ENCODE results near the gene DPY19L1.
"Not testable (repeated sequence)": the region's sequence is repeated elsewhere in the genome, so short reads cannot be mapped to it uniquely, and the experiment has no call there.

The DPY19L1 gene

DNA sequence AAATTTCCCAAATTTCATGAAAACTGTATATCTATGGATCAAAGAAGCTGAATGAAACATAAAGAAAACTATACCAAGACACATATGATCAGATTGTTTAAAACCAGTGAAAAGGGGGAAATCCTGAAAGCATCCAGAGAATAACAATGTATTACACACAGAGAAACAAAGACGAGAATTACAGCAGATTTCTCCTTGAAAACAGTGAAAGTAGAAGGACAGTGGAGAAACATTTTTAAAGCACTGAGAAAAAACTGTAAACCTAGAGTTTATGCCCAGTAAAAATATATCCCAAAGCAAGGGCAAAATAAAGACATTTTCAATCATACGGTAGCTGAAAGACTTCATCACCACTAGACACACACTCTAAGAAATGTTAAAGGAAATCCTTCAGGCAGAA lies 121.0 kb downstream of the DPY19L1 start:
- no peak for TF ChIP-seq CSDC2 (CRISPR knock-in tag; IDR thresholded peaks at IDR 0.05)
- no peak for TF ChIP-seq ARNTL (CRISPR knock-in tag; IDR thresholded peaks at IDR 0.05; ENCODE audit: borderline replicate concordance, low read depth)
- TF ChIP-seq, protein P1, sequence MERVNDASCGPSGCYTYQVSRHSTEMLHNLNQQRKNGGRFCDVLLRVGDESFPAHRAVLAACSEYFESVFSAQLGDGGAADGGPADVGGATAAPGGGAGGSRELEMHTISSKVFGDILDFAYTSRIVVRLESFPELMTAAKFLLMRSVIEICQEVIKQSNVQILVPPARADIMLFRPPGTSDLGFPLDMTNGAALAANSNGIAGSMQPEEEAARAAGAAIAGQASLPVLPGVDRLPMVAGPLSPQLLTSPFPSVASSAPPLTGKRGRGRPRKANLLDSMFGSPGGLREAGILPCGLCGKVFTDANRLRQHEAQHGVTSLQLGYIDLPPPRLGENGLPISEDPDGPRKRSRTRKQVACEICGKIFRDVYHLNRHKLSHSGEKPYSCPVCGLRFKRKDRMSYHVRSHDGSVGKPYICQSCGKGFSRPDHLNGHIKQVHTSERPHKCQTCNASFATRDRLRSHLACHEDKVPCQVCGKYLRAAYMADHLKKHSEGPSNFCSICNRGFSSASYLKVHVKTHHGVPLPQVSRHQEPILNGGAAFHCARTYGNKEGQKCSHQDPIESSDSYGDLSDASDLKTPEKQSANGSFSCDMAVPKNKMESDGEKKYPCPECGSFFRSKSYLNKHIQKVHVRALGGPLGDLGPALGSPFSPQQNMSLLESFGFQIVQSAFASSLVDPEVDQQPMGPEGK (CRISPR knock-in tag; IDR thresholded peaks at IDR 0.05; ENCODE audit: borderline replicate concordance), result no peak
- no peak for TF ChIP-seq ZNF8 (CRISPR knock-in tag; IDR thresholded peaks at IDR 0.05)
- no peak for TF ChIP-seq PPARA (CRISPR knock-in tag; IDR thresholded peaks at IDR 0.05; ENCODE audit: borderline replicate concordance)
- no peak for TF ChIP-seq TOX (CRISPR knock-in tag; IDR thresholded peaks at IDR 0.05; ENCODE audit: borderline replicate concordance)
- TF ChIP-seq TCF4 (CRISPR knock-in tag; IDR thresholded peaks at IDR 0.05; ENCODE audit: borderline replicate concordance), result no peak
- TF ChIP-seq, protein P2, sequence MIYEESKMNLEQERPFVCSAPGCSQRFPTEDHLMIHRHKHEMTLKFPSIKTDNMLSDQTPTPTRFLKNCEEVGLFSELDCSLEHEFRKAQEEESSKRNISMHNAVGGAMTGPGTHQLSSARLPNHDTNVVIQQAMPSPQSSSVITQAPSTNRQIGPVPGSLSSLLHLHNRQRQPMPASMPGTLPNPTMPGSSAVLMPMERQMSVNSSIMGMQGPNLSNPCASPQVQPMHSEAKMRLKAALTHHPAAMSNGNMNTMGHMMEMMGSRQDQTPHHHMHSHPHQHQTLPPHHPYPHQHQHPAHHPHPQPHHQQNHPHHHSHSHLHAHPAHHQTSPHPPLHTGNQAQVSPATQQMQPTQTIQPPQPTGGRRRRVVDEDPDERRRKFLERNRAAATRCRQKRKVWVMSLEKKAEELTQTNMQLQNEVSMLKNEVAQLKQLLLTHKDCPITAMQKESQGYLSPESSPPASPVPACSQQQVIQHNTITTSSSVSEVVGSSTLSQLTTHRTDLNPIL (CRISPR knock-in tag; IDR thresholded peaks at IDR 0.05; ENCODE audit: low read depth), result no peak
- no peak for TF ChIP-seq ZC3H10 (CRISPR knock-in tag; IDR thresholded peaks at IDR 0.05)
- TF ChIP-seq BACH2 (CRISPR knock-in tag; IDR thresholded peaks at IDR 0.05; ENCODE audit: borderline replicate concordance), result no peak
- no peak for TF ChIP-seq ESRRG (CRISPR knock-in tag; IDR thresholded peaks at IDR 0.05)
- TF ChIP-seq, protein P3, sequence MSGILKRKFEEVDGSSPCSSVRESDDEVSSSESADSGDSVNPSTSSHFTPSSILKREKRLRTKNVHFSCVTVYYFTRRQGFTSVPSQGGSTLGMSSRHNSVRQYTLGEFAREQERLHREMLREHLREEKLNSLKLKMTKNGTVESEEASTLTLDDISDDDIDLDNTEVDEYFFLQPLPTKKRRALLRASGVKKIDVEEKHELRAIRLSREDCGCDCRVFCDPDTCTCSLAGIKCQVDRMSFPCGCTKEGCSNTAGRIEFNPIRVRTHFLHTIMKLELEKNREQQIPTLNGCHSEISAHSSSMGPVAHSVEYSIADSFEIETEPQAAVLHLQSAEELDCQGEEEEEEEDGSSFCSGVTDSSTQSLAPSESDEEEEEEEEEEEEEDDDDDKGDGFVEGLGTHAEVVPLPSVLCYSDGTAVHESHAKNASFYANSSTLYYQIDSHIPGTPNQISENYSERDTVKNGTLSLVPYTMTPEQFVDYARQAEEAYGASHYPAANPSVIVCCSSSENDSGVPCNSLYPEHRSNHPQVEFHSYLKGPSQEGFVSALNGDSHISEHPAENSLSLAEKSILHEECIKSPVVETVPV (CRISPR knock-in tag; IDR thresholded peaks at IDR 0.05), result no peak
- TF ChIP-seq ZFP30 (CRISPR knock-in tag; IDR thresholded peaks at IDR 0.05), result no peak
- TF ChIP-seq GLIS3 (CRISPR knock-in tag; IDR thresholded peaks at IDR 0.05), result no peak
- TF ChIP-seq OSR1 (CRISPR knock-in tag; IDR thresholded peaks at IDR 0.05), result no peak
- no peak for TF ChIP-seq ZNF565 (CRISPR knock-in tag; conservative IDR thresholded peaks at IDR 0.05; ENCODE audit: low read depth)
- TF ChIP-seq, protein P4, sequence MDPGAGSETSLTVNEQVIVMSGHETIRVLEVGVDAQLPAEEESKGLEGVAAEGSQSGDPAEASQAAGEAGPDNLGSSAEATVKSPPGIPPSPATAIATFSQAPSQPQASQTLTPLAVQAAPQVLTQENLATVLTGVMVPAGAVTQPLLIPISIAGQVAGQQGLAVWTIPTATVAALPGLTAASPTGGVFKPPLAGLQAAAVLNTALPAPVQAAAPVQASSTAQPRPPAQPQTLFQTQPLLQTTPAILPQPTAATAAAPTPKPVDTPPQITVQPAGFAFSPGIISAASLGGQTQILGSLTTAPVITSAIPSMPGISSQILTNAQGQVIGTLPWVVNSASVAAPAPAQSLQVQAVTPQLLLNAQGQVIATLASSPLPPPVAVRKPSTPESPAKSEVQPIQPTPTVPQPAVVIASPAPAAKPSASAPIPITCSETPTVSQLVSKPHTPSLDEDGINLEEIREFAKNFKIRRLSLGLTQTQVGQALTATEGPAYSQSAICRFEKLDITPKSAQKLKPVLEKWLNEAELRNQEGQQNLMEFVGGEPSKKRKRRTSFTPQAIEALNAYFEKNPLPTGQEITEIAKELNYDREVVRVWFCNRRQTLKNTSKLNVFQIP (CRISPR knock-in tag; IDR thresholded peaks at IDR 0.05; ENCODE audit: borderline replicate concordance, low read depth), result no peak
- no peak for ATAC-seq

DNA sequence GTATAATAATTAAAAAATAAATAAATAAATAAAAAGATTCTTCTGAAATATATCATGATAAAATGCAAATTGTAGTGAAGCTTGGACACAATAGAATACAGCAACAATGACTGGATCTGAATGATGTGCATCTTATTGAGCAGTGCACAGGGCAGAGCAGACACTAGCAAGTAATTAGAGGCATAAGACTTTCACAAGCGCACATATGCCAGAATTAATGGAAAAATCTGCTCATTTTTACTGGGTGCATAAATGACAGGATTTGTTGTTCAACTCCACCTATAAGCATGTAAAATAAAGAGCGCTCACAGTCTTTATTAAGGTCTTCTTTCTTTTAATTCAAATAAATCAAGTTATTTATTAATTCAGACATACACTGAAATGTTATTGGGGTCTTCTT lies 125.0 kb downstream of the DPY19L1 start:
- no peak for ATAC-seq
- TF ChIP-seq ZNF8 (CRISPR knock-in tag; IDR thresholded peaks at IDR 0.05) (no peak), OSR1 (CRISPR knock-in tag; IDR thresholded peaks at IDR 0.05) (no peak), CSDC2 (CRISPR knock-in tag; IDR thresholded peaks at IDR 0.05) (no peak), PPARA (CRISPR knock-in tag; IDR thresholded peaks at IDR 0.05; ENCODE audit: borderline replicate concordance) (no peak), ZNF565 (CRISPR knock-in tag; conservative IDR thresholded peaks at IDR 0.05; ENCODE audit: low read depth) (no peak), RARB (CRISPR knock-in tag; IDR thresholded peaks at IDR 0.05) (no peak), TCF4 (CRISPR knock-in tag; IDR thresholded peaks at IDR 0.05; ENCODE audit: borderline replicate concordance) (no peak), ZFP3 (CRISPR knock-in tag; IDR thresholded peaks at IDR 0.05) (no peak), ARNTL (CRISPR knock-in tag; IDR thresholded peaks at IDR 0.05; ENCODE audit: borderline replicate concordance, low read depth) (no peak), GLIS3 (CRISPR knock-in tag; IDR thresholded peaks at IDR 0.05) (no peak), ESRRG (CRISPR knock-in tag; IDR thresholded peaks at IDR 0.05) (no peak), ISL1 (CRISPR knock-in tag; IDR thresholded peaks at IDR 0.05) (no peak), TOX (CRISPR knock-in tag; IDR thresholded peaks at IDR 0.05; ENCODE audit: borderline replicate concordance) (no peak), ZFP30 (CRISPR knock-in tag; IDR thresholded peaks at IDR 0.05) (no peak), SNAI2 (CRISPR knock-in tag; IDR thresholded peaks at IDR 0.05) (no peak)
- TF ChIP-seq, protein P2 (CRISPR knock-in tag; IDR thresholded peaks at IDR 0.05; ENCODE audit: low read depth), result no peak
- TF ChIP-seq, protein P3 (CRISPR knock-in tag; IDR thresholded peaks at IDR 0.05), result no peak
- TF ChIP-seq, protein P1 (CRISPR knock-in tag; IDR thresholded peaks at IDR 0.05; ENCODE audit: borderline replicate concordance), result no peak
- TF ChIP-seq, protein P5, sequence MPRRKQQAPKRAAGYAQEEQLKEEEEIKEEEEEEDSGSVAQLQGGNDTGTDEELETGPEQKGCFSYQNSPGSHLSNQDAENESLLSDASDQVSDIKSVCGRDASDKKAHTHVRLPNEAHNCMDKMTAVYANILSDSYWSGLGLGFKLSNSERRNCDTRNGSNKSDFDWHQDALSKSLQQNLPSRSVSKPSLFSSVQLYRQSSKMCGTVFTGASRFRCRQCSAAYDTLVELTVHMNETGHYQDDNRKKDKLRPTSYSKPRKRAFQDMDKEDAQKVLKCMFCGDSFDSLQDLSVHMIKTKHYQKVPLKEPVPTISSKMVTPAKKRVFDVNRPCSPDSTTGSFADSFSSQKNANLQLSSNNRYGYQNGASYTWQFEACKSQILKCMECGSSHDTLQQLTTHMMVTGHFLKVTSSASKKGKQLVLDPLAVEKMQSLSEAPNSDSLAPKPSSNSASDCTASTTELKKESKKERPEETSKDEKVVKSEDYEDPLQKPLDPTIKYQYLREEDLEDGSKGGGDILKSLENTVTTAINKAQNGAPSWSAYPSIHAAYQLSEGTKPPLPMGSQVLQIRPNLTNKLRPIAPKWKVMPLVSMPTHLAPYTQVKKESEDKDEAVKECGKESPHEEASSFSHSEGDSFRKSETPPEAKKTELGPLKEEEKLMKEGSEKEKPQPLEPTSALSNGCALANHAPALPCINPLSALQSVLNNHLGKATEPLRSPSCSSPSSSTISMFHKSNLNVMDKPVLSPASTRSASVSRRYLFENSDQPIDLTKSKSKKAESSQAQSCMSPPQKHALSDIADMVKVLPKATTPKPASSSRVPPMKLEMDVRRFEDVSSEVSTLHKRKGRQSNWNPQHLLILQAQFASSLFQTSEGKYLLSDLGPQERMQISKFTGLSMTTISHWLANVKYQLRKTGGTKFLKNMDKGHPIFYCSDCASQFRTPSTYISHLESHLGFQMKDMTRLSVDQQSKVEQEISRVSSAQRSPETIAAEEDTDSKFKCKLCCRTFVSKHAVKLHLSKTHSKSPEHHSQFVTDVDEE (CRISPR knock-in tag; IDR thresholded peaks at IDR 0.05), result no peak

DNA sequence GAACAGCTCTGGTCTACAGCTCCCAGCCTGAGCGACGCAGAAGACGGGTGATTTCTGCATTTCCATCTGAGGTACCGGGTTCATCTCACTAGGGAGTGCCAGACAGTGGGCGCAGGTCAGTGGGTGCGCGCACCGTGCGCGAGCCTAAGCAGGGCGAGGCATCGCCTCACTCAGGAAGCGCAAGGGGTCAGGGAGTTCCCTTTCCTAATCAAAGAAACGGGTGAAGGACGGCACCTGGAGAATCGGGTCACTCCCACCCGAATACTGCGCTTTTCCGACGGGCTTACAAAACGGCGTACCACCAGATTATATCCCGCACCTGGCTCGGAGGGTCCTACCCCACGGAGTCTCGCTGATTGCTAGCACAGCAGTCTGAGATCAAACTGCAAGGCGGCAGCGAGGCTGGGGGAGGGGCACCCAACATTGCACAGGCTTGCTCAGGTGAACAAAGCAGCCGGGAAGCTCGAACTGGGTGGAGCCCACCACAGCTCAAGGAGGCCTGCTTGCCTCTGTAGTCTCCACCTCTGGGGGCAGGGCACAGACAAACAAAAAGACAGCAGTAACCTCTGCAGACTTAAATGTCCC lies 130.9 kb downstream of the DPY19L1 start:
- not testable (repeated sequence) for ATAC-seq

Measured in SK-N-SH treated with all-trans-retinoic acid at 6 μM for 48 hours (cell line).